Dedifferentiated amniotic fluid mesenchymal stem cell (primary cell): ENCODE measurements around the gene TBR1.

Experiments used
- DNase-seq: peaks from one replicate; pipeline ENCODE4 v3.0.0-alpha.2; 2016; ENCODE audit errors: extremely low spot score

The TBR1 gene

DNA sequence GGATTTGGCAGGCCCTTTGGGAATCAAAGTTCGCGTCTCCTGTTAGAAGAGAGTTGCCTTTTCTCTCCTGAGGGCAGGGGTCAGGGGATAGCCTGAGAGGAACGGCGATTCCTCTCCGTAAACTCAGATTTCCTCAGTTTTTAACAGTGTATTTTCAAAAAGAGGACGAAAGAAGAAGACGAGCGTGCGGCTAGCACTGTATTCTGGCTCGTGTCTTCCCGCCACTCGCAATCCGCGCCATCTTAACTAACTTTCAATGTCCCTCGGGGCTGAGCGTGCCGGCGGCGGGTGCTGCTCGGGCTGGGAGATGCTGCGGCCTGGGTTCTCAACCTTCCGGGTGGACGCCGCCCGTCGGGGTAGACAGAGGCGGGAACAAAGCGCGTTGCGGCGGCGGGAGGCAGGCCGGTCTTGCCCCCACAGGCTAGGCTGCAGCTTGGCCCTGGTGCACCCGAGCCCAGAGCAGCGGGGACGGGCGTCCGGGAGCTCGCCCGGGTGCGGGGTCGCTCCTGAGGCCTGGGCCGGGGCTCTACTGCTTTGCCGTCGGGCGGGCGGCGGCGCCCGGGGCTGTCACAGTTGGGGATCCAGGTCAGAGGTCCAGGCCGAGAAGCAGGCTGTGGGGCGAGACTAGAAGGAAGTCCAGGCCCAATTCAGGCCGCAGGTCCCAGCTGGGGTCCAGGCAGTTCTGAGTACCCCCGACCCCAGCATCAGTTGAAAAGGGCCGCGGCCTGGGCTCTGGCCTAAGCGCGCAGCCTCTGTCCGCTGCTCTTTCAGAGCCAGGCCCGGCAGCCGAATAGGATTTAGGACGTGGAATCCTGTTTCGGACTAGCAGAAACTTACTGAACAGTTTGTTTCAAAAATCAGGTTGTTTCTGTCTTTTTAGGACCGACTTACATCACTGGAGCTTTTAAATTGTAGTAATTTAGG lies 11.8 kb downstream of the TBR1 start:
- DNase-seq = no peak

DNA sequence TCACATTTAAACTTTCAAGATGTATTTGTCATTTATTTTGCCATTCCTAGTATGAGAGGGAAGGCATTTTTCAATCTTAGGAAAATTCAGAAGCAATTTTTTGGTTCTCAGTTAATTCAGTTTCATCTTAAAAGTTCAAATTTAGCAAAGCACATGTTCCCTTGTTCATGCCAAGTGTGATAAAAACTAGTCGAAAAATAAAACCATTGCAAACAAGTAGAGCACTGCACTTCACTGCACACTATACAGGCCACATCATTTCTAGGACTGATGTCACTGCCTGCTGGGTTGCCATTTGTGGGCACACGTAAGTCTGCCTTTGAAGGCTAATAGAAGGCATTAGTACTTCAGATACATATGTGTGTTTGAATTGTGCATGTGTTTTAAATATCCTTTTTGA lies 14.3 kb downstream of the TBR1 start:
- no peak for DNase-seq

DNA sequence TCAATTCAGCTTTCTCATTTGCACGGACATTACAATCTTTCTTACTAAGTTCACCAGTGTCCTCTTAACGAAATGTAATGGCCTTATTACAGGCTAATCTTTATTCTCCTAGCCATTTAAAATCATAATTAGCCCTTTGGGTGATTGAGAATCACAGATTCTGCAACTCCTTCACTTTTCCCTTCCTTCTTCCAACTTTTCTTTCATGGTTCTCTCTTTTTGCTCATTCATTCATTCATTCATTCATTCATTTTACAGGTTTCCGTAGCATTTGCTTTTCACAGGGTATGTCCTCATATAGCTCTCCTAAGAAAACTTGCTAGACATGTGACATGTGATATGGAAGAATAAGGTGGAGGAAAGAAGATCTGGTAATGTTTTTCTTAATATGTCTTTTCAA lies 16.0 kb downstream of the TBR1 start:
- DNase-seq = no peak

DNA sequence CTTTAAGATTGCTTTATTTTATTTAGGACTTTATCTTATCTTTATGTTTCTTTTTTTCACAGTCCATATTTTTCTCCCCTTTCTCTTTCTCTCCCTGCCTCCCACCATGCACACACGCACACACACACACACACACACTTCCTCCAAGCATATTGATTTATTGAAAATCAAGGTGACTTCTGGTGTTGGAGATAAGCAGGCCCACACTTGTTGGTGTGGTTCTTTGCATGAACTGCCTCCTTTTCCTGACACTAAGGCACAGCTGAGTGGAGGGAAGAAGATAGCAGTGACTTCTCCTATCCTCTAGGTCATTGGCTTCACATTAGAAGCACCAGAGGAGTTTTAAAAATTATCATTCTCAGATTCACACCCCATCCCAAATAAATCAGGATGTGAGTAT lies 18.0 kb downstream of the TBR1 start:
- DNase-seq = no peak

DNA sequence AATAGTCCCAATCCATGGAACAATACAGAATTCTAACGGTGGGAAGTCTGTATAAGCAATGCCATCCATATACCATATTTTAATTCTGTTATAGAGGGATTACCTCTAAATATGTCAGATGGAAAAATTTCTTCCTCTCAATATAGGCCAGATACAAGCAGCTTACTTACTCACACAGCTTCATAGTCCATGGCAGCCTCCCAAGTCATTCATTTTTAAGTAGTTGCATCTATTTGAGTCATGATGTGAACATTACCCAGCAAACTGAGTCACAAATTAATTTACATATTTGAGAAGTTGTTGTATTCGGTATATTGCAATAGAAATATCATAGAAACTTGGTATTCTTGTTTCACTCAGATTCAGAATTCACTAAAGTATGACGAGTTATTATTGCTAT lies 20.3 kb downstream of the TBR1 start:
- DNase-seq = peak; percentile 72

DNA sequence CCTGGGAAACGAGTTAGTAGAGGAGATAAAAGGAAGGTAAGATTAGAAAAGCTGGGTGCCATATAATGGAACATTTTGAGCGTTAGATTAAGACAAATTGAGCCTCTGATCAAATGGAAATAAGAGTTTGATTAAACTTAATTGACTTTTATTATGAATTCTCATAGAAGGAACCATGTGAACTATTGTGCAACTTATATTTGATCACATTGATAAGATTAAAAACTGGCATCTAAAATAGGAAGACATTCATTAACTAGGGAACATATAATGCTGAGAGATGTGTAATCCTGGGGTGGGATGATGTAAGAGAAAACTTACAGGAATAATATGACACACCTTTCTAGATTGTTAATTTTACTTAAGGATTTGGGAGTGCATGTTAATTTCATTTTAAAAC lies 22.5 kb downstream of the TBR1 start:
- no peak for DNase-seq

DNA sequence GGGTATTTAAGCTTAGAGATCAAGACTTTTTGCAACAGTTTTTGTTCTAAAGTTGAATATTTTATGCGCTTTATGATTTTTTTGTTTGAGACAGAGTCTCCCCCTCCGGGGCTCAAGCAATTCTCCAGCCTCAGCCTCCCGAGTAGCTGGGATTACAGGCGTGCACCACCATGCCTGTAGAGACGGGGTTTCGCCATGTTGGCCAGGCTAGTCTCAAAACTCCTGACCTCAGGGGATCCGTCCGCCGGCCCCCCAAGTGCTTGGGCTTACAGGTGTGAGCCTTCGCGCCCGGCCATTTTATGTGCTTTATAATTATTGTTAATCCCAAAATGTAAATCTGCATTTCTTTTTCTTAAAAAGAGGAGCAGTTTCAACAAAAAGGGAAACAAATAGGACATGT lies 29.0 kb downstream of the TBR1 start:
- no peak for DNase-seq

DNA sequence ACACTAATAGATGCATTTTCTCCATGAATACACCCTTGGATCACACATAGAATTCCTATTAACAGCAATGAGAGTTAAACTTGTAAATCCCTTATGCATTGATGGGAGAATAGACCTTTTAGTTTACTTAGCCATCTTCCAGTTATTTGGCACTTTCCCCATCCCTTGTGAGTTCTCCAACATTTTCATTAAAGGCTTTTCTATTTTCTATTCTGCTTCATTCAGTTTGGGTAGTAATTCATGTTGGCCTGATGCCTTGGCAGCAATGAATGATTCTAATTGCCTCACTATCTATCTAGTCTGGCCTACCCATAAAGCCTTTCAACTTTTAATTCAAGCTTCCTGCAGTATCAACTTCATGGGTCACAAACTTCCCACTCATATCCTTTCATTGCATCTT lies 32.3 kb downstream of the TBR1 start:
- DNase-seq = no peak

DNA sequence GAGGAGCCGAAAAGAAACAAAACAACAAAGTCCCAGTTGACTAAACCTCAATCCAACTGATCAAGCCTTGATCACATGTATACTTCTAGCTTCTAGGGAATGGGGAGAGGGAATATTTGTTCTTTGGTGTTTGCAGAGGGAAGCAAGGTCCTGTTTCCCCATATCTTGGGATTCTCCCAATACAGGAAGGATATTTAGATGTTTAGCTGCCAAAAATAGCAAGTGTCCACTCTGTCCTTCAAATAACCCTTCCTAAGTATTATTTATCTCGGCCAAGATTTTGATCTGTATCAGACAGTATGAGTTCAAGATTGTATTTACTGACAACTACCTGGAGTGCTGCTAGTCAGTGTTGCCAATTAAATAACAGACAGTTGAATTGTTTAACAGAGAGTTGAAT lies 55.5 kb downstream of the TBR1 start:
- no peak for DNase-seq

DNA sequence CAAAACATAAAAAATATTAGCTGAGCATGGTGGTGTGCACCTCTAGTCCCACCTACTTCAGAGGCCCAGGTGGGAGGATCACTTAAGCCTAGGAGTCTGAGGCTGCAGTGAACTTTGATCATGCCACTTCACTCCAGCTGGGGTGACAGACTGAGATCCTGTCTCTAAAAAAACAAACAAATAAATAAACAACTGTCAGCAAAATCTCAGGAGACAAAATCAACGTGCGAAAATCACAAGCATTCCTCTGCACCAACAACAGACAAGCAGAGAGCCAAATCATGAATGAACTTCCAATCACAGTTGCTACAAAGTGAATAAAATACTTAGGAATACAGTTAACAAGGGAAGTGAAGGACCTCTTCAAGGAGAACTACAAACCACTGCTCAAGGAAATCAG lies 58.8 kb downstream of the TBR1 start:
- DNase-seq = no peak
